Omental fat pad (tissue), 4 donors: Measurements from ENCODE around the gene TRIM46. TPM values are rescaled to one million over a fixed set of nuclear protein-coding genes. Genes with fewer than 3 reads are reported as not detected.
"Not testable (repeated sequence)": the region's sequence is repeated elsewhere in the genome, so short reads cannot be mapped to it uniquely, and the experiment has no call there.

ENCODE experiments used
- ATAC-seq: fragments of 150-250 bp; one replicate; pipeline ENCODE4 v1.9.1; 2016; ENCODE audit warnings: mild to moderate bottlenecking, moderate library complexity; ENCODE audit not compliant: low FRiP score
- DNase-seq: peaks from one replicate; pipeline ENCODE4 v3.0.0-alpha.2; 2019; ENCODE audit warnings: low spot score
- total RNA-seq, 4 donors: library from RNA; depleted of rRNA; stranded (reverse); fragments of >200 nt; gene quantifications; one replicate each; pipeline ENCODE4 v1.1.0, GENCODE V29; 2016
- TF ChIP-seq, protein P1 (sequence below), 3 donors: fragments of 450-650 bp; IDR thresholded peaks; one replicate each; pipeline ENCODE4 v1.5.1; 2016 to 2017; ENCODE audit warnings: antibody characterized with exemption in 3 of 3, mild to moderate bottlenecking in 3 of 3, moderate library complexity in 2 of 3

Gene TRIM46
- total RNA-seq, 4 donors from 2014 or later = 0.36 to 1.4 (median 1.1) TPM

GRCh38 chr1:155210314-155211104, 36.9 kb downstream of the TRIM46 start:
- DNase-seq (no peak), ATAC-seq (no peak)
- TF ChIP-seq, protein P1, sequence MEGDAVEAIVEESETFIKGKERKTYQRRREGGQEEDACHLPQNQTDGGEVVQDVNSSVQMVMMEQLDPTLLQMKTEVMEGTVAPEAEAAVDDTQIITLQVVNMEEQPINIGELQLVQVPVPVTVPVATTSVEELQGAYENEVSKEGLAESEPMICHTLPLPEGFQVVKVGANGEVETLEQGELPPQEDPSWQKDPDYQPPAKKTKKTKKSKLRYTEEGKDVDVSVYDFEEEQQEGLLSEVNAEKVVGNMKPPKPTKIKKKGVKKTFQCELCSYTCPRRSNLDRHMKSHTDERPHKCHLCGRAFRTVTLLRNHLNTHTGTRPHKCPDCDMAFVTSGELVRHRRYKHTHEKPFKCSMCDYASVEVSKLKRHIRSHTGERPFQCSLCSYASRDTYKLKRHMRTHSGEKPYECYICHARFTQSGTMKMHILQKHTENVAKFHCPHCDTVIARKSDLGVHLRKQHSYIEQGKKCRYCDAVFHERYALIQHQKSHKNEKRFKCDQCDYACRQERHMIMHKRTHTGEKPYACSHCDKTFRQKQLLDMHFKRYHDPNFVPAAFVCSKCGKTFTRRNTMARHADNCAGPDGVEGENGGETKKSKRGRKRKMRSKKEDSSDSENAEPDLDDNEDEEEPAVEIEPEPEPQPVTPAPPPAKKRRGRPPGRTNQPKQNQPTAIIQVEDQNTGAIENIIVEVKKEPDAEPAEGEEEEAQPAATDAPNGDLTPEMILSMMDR (IDR thresholded peaks at IDR 0.05) = no peak

- not testable (repeated sequence) for DNase-seq, ATAC-seq
Observed at GRCh38 chr1:155211381-155212050, 37.9 kb downstream of the TRIM46 start.

DNA sequence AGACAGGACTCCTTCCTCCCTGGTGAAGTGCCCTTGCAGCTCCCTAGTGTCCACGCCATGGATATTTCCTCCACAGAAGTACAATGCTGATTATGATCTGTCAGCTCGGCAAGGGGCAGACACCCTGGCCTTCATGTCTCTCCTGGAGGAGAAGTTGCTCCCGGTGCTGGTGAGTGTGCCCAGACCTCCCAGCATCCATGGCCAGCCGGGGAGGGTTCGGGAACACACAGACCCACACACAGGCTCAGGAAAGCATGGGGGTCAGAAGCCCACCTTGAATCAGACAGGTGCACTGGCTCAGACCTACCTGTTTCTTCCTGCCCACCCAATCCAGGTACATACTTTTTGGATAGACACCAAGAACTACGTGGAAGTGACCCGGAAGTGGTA, 38.4 kb downstream of the TRIM46 start:
- not testable (repeated sequence) for ATAC-seq, DNase-seq

DNA sequence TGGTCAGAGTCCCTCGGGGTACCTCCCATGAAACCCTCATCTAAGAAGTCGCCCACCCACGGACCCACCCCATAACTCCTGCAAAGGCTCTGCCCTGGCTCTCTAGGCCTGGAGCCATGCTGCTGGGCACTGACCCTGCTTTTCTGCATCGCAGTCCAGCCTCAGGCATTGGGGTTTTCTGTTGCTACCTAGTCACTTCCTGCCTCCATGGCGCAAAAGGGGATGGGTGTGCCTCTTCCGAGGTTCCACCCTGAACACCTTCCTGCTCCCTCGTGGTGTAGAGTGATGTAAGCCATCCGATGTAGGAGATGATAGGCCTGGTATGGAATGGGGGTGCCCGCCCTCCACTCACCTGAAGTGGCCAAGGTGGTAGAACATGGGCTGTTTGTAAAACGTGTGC, 41.1 kb downstream of the TRIM46 start:
- not testable (repeated sequence) for DNase-seq, ATAC-seq

DNA sequence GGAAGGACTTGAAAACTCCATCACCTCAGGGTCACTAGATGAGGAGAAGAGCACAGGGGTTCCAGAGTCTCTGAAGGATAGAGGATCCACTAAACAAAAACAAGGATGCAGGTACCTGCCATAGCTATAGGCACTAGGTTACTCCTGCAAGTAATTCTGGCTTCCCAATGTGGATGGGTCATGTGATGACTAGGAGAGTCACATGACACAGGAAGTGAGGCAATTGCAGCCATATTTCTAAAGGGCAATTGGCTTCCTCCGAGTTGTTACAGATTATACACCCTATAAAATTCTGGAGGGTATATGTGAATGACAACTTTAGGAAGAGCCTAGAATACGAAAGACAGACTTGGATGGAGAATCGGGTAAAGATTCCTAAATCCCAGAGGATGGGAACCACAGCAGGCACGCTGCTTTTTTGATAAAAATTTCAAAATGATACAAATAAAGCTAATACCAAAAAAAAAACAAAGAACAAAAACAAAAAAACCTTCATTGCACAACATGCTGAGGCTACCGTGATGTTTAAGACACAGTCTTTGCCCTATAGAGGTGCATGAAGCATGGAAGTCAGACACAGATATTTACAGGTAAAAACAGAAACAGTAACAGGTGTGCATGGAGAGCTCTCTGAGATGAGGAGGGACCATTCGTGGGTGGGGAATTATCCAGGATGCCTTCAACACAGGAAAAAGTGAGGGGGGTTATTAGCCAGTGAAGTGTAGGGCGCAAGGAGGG, 45.4 kb downstream of the TRIM46 start:
- ATAC-seq (no peak), DNase-seq (peak; percentile 63)
- TF ChIP-seq, protein P1 (IDR thresholded peaks at IDR 0.05) = no peak

- TF ChIP-seq, protein P1 (IDR thresholded peaks at IDR 0.05) = no peak
- DNase-seq (no peak), ATAC-seq (peak; percentile 42)
Observed at GRCh38 chr1:155219592-155220031, 46.0 kb downstream of the TRIM46 start.

GRCh38 chr1:155220211-155220965, 46.7 kb downstream of the TRIM46 start:
- not testable (repeated sequence) for DNase-seq, ATAC-seq

DNA sequence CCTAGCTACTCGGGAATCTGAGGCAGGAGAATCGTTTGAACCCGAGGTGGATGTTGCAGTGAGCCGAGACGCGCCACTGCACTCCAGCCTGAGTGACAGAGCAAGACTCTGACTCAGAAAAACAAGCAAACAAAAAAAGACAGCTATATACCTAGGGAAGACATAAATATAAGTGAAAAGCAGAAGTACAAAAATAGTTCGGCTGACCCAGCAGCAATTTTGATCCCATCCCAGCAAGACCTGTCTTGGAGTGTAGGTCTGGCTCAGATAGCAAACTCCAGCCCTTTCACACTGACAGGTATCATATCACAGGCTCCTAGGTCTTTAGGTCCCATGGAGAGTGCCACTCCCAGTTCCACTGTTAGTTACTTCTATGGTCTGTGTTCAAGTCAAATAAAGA, 49.4 kb downstream of the TRIM46 start:
- ATAC-seq (no peak), DNase-seq (no peak)
- TF ChIP-seq, protein P1 (IDR thresholded peaks at IDR 0.05) = no peak

DNA sequence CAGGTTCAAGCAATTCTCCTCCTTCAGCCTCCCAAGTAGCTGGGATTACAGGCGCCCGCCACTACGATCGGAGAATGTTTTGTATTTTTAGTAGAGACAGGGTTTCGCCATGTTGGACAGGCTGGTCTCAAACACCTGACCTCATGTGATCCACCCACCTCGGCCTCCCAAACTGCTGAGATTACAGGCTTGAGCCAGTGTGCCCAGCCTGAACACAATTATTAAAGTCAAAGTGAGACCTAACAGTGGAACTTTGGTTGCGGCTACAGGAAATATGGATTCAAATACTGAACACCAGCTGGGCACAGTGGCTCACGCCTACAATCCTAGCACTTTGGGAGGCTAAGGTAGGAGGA, 51.7 kb downstream of the TRIM46 start:
- ATAC-seq, DNase-seq: not testable (repeated sequence)
